Stimulated activated CD4-positive, alpha-beta T cell treated with anti-CD3 and anti-CD28 coated beads, Interleukin-1b, Interleukin-23, amount 100 ng/mL, for 48 hours (primary cell): ENCODE data around the gene MAEA.
"Not testable (repeated sequence)": the region's sequence is repeated elsewhere in the genome, so short reads cannot be mapped to it uniquely, and the experiment has no call there.

Experiments
- DNase-seq: peaks from one replicate; pipeline ENCODE4 v3.0.0-alpha.2; 2020

Gene MAEA

DNA sequence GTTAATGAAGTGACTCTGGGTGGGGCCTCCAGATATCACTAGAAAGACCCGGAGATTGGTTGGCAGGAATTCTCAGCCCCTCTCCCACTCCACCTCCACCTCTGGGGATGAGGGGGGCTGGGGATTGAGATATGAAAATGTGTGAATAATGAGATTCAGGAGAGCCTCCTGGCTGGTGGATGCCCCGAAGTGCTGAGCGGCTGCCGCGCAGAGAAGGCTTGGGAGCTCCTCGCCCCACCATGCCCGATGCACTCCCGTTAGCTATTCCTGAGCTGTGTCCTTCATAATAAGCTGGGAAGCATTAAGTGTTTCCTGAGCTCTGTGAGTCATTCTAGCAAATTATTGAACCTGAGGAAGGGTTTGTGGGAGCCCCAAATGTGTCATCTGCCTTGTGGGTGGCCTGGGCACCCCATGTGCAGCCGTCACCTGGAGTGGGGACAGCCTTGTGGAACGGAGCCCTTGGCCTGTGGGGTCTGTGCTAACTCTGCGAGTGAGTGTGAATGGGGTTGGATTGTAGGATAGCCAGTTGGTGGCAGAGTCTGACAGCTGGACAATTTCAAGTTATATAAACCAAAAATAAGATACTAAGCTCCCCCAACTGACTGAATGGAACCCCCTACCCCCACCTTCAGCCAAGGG, 4.4 kb upstream of the MAEA start:
- no peak for DNase-seq

GRCh38 chr4:1285790-1286553, 3.7 kb upstream of the MAEA start:
- peak; percentile 53 for DNase-seq

DNA sequence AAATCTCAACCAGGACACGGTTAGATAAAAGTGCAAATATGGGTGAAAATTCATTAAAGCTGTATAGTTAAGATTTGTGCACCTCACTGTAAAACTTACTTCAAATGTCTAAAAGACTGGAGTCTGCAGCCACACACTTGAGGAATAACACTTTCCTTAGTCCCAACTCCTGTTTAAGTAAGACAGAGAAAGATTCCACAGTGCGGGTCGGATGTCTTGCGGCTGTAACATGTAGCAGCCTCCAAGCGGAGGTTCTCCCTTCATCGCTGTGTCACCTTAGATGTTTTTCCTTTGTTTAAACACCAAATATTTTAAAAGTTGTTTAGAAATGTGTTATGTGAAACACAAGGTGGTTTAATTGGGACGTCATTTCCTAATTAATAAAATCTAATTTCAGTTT, 905 bp upstream of the MAEA start:
- DNase-seq, result no peak

- peak; percentile 38 for DNase-seq
Observed at GRCh38 chr4:1290165-1290977, 680 bp downstream of the MAEA start.

GRCh38 chr4:1291091-1291490, 1.4 kb downstream of the MAEA start:
- DNase-seq, result no peak

DNA sequence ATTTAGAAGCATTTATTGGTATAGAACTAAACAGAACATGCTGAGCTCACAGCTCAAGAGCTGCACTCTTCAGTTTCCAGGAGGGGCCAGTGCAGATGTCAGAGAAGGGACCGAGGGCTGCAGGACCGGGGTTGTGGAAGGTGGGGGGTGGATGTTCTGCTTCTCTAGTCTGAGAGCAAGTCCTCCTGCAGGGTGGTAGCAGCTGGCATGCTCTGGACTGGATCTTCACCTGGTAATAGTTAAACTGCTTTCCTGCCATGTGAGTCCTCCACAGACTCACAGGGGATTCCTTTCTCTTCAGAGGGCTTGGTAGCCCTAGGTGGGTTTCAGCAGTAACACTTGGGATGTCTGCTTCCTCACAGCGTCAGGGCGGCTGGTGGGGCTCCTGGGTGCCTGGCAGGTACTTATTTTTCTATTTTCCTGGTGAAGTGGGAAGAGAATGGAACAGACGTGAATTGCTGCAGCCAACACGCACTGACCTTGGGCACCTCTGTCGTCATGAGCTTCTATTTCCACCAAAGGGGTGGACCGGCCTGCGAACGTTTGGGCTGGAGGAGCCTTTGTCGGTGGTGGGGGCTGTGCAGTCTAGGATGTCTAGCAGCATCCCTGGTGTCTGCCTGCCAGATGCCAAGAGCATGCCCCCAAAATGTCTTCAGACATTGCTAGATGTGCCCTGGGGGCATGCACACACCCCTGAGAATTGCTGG, 2.5 kb downstream of the MAEA start:
- no peak for DNase-seq

DNA sequence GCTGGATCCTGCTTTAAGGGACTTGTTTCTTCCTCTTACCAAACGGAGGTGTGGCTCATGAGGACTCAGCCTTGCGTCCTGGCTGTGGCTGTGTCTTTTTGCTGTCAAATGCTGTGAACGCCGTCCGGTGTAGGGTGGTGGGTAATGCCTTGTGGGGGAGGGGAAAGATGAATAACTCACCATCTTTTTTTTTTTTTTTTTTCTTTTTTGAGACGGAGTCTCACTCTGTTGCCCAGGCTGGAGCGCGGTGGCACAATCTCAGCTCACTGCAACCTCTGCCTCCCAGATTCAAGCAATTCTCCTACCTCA, 3.0 kb downstream of the MAEA start:
- DNase-seq, result not testable (repeated sequence)

- no peak for DNase-seq
Observed at GRCh38 chr4:1293531-1293941, 3.8 kb downstream of the MAEA start.

GRCh38 chr4:1293991-1294390, 4.3 kb downstream of the MAEA start:
- no peak for DNase-seq

GRCh38 chr4:1294424-1294823, 4.7 kb downstream of the MAEA start:
- DNase-seq, result no peak

DNA sequence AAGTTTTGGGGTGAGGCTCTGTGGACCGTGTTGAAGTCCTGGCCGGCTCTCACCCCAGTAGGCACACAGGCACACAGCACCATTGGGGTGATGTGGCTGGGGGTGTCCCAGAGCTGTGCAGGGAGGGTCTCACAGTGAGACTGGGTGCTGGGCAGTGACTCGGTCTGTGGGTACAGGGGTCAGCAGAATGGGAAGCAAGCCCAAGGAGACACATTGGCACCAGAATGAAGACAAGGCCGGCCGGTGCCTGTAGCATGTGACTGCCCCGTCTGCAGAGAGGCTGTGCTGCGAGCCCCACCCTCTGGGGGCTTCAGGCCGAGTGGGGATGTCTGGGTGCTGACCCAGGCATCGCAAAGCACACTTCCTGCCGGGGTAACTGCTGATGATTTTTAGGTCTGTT, 5.2 kb downstream of the MAEA start:
- DNase-seq, result no peak

DNA sequence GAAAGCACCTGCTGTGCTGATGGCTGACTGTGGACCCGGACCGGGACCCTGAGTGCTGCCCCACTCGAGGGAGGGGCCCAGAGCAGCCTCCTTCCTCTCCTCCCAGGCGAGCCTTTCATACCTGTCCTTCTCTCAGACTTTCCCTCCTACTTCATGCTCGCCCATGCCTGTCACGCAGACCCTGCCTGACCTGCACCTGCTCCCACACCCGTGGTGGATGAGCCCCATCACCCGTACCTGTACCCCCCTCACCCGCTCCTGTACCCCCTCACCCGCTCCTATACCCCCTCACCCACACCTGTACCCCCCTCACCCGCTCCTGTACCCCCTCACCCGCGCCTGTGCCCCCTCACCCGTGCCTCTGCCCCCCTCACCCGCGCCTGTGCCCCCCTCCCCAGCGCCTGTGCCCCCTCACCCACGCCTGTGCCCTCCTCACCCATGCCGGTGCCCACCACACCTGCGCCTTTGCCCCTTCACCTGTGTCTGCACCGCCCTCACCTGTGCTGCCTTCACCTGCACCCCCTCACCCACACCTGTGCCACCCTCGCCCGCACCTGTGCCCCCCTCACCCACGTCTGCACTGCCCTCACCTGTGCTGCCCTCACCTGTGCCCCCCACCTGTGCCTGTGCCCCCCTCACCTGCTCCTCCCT, 5.8 kb downstream of the MAEA start:
- DNase-seq, result no peak

GRCh38 chr4:1296324-1297022, 6.8 kb downstream of the MAEA start:
- no peak for DNase-seq

DNA sequence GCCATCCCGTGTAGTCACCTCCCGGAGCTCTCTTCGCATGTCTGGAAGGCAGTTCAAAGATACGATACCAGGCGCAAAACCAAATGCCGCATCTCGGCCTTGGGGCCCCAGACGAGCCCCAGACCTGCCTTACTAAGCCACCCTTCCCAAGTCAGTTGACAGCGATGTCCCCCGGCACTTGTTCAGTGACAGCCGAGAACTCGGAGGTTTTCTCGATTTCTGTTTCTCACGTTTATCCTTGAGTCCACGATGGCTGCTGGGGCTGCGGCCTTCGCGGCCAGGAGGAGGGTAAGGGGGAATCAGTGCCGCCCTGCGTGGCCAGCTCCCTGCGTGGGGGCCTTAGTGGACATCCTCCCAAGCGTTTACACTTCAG, 7.3 kb downstream of the MAEA start:
- DNase-seq, result no peak

DNA sequence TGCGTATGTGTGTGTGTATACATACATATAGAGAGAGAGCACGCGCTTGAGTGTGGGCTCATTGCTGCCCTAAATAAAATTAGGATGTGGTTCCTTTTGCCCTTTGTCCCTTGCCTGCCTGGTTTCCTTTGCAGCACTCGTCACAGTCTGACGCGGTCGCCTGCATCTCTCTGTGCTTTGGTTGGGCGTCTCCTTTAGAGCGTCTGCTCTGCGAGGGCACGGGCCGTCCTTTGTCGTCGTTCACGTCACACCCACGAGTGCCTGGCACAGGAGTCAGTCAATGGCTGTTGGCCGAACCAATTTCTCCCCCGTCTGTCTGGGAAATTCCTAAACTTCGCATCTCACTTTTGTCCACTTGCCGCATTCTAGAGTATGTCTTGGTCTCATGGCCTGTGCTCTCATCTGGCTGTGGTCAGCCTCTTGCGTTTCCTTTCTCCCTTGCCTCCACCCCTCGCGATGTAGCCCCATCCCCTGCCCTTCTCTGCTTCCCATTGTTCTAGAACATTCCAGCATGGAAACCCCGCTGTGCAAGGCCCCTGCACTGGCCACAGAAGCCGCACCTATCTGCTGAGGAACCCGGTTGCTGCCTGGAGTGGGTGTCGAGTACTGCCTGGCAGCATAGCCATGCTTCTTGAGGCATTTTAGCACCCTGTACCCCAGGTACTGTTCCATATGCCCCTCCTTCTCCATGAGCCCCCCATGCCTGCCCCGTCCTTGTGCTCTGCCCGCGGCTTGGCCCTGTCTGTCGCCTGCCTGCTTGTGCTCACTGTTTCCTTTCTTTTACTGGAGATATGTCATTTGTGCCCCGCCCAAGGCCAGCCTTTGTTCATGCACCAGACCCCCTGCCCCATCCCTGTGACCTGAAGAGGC, 8.0 kb downstream of the MAEA start:
- DNase-seq, result no peak

DNA sequence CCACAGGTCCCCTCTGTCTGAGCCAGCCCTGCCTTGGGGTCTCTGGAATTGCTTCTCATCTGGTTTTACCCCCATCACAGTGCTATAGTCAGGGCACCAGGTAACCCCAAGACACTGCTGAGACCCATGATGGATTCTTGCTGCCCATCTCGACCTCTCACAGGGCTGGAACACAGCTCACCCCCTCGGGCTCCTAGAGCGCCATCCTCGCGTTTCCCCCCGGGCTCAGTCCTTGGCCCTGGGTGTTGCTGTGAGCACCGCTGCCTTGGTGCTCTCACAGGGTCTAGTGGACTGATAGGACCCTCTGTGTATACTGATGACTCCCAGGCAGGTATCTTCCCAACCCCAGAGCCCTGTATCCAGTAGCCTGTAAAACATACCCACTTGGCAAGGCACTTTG, 8.8 kb downstream of the MAEA start:
- DNase-seq, result no peak

- DNase-seq, result no peak
Observed at GRCh38 chr4:1299301-1299860, 9.7 kb downstream of the MAEA start.

GRCh38 chr4:1300466-1301455, 11.1 kb downstream of the MAEA start:
- peak; percentile 48 for DNase-seq

GRCh38 chr4:1302159-1302558, 12.5 kb downstream of the MAEA start:
- no peak for DNase-seq

DNA sequence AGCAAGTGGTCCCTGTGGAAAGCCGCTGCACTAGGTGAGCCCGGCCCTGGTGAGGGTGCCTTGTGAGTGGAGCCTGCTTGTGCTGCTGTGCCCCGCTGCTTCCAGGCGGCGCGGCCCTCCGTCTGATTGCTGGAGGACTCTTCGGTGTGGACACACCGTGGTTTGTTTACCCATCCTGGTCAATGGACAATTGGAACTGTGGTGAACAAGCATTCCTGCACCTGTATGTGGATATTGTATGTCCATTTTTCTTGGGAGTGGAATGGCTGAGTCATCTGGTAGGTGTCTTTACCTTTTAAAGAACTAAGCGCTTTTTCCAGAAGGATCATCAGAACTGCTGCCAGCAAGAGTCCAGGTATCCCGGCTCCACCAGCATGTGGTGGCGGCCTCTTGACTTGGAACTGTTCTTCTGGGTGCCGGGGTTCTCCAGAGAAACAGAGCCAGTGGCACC, 15.6 kb downstream of the MAEA start:
- no peak for DNase-seq
